HCEC 1CT (cell line): ENCODE data around the gene CMA1.

Source experiments
- DNase-seq: peaks from one replicate; pipeline ENCODE4 v3.0.0-alpha.2; 2017

Gene CMA1

DNA sequence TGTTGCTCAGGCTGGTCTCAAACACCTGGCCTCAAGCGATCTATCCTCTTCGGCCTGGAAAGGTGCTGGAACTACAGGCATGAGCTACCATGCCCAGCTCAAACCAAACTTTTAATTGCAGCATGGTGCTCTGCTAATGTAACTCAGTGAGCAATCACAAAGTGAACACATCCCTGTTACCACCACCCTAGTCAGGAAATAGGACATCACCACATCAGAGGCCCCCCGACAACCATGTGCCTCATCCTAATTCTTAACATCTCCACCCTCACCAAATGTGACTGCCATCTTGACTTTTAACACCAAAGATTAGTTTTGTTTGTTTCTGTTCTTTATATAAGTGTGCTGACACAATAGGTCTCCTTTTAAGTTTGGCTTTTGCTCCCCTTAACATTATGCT is 42.7 kb downstream of the CMA1 start:
- DNase-seq, result no peak

DNA sequence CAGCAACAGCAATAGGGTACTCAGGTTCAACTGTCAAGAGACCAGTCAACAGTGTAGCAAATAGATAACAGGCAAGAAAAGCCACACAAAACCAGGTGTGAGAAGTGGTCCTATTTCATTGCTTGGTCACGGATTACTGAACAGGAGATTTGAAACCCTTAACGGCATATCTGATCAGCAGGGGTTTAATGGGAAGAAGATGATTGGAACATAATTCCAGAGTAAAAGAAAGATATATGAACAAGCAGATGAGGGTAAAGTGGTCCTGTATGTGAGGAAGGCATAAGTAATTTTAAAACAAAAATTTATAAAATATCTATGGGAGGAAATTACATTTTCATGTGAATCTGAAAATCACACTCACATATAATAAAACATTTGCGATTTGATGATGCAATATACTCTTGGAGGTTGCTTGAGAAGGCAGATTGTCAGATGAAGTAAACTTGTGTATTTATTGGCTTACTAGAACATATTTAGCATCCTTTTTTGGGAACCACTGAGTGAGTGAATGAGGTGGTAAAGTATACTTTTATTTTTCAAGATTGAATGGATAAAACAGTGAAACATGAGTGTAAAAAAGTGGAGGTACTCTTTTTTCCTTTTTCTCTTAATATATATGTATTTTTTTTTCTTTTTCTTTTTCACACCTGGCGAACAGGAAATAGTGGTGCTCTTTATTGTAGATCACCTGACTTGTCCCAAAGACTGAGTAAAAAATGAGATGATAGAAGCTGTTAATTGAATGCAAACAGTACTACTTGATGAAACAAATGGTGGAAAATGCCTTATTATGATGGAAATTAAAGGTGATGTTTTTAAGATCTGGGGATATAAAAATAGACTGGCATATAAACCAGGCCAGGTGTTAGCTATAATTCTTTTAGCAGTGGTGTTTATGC is 43.9 kb downstream of the CMA1 start:
- DNase-seq, result no peak

DNA sequence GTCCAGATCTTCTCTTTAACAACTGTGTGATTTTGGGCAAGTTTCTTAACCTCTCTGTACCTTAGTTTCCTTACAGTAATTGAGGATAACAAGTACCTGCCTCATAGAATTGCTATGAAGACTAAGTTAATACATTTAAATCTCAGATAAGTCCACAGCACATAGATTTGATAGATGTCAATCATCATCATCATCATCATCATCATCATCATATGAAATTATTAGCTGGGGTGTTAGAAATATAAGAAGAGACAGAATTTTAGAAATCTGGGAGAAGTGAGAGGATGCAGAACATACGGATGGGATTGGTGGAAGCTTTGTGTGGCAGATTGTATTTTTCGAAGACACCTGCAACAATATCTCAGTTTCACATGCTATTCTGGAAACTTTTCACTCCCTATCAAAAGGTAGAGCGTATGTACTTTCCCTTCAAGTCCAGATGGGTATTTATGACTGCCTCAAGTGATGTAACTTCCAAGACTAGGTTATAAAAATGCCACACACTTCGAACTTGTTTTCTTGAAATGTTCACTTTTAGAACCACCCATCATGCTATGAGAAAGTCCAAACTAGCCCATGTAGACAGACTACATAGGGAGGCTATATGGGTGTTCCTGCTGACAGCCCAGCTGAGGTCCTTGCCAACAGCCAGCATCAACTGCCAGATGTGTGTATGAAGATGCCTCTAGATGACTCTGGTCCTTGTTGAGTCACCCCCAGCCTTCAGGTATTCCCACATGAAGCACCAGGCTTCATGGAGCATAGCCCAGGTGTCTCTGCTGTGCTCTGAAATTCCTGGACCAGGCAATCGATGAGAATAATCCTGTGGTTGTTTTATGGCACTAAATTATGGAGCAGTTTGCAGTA is 44.8 kb downstream of the CMA1 start:
- no peak for DNase-seq

DNA sequence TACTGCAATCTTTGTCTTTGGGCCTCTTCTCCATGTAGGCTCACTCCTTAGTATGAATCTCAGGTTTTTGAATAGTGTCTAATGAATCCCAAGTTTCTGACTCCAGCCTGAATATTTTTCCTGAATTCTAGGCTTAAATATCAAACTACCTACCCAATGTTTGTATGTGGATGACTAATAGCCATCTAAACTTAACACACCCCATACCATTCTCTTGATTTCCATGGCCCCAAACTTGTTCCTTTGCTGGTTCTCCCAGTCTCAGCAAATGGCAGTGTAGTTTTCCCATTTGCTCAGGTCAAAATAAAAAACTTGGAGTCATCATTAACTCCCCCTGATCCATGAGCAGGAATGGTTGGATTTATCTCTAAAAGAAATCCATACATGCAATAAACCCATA is 46.7 kb downstream of the CMA1 start:
- no peak for DNase-seq

DNA sequence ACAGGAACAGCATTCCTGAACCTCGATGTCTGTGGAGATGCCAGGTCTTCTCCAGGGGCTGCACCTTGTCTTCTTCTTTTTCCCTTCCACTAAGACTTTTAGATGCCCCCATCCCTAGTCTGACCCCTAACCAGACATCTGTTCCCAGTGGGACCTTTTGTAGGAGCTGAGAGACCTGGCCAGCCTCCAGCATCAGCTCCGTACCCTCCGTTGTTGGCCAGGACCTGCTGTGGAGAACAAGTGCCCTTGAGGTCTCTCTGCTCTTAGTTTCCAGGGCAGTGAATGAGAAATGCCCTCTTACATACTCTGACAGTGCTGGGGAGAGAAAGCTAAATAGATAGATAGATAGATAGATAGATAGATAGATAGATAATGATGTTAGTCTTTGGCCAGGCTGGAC is 48.7 kb downstream of the CMA1 start:
- no peak for DNase-seq

DNA sequence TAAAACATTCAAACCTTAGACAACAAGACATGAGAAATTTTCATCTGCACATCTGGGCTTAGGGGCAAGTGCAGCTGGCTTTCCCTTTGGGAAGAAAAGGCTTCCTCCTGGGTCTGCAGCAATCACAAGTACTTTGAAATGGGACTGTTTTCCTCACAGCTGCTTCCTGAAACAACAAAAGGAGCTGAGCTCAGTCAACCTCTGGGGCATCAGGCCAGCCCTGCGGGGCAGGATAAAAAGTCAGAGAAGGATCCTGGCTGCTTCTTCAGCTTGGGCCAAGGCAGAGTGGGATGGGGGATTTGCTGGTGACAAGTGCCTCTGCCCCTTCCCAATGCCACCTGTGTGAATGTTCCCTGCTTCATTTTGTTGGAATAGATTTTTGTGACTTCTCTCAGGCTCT is 49.3 kb downstream of the CMA1 start:
- DNase-seq, result no peak

DNA sequence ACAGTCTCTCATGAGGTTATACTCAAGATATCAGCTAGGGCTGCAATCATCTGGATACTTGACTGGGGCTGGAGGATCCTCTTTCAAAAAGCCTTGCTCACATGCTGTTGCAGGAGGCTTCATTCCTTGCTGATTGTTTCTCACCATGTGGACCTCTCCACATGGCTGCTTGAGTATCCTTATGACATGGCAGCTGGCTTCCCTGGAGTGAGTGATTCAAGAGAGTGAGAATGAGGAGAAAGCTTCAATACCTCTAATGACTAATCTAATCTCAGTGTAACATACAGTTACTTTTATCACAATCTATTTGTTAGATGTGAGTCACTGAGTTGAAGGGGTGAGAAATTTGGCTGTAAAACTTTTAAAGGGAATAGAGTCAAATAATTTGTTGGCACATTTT is 51.1 kb downstream of the CMA1 start:
- peak; percentile 11 for DNase-seq
